ENCODE data around the gene PRAME. TPM values are rescaled to one million over a fixed set of nuclear protein-coding genes. Genes with fewer than 3 reads are reported as not detected.

The PRAME gene
- polyA plus RNA-seq, 4 donors: 0.54 to 1.5 (median 1.3) TPM

Other genes with a start within 250 kb of the PRAME start
- gene ZNF280B, start 50.5 kb downstream of the PRAME start, polyA plus RNA-seq (ENCODE audit: insufficient read length in 4 of 4): 1 to 10 TPM; 4.2 to 4.8 (median 4.6) TPM
- not detected for gene ZNF280A, start 39.0 kb downstream of the PRAME start, polyA plus RNA-seq (ENCODE audit: insufficient read length in 4 of 4)
- under 1 TPM in 1 of 4 donors, not detected in 3; 0.18 TPM for gene GGTLC2, start 85.3 kb upstream of the PRAME start, polyA plus RNA-seq (ENCODE audit: insufficient read length in 4 of 4)

Data from right renal pelvis (tissue), 4 donors.